RWPE2 (cell line): Measurements from ENCODE around the gene HHAT.
A peak's percentile ranks its signal among the peaks of the same experiment; 100 is the strongest.

ENCODE experiments used
- ATAC-seq: fragments of 200-7000 bp; cut with Tn5 transposase; 3 replicates; pipeline ENCODE4 v1.9.1; 2021; ENCODE audit warnings: low read depth
- DNase-seq: peaks from one replicate; pipeline ENCODE4 v3.0.0-alpha.2; 2020; ENCODE audit warnings: low spot score
- H3K27ac ChIP-seq: fragments of 450-650 bp; 2 replicates; pipeline ENCODE4 v1.5.1; 2017; ENCODE audit warnings: mild to moderate bottlenecking; ENCODE audit not compliant: poor library complexity, severe bottlenecking
- H3K27me3 ChIP-seq: fragments of 250-450 bp; sonication (Bioruptor Pico); 2 replicates; pipeline ENCODE4 v1.5.1; 2021; ENCODE audit warnings: mild to moderate bottlenecking, moderate library complexity; ENCODE audit not compliant: insufficient read depth, poor library complexity, severe bottlenecking
- H3K36me3 ChIP-seq: fragments of 250-450 bp; sonication (Bioruptor Pico); 2 replicates; pipeline ENCODE4 v1.5.1; 2020; ENCODE audit warnings: low read depth, mild to moderate bottlenecking, moderate library complexity
- H3K4me1 ChIP-seq: fragments of 250-450 bp; sonication (Bioruptor Pico); 2 replicates; pipeline ENCODE4 v1.5.1; 2021; ENCODE audit warnings: mild to moderate bottlenecking, moderate library complexity; ENCODE audit not compliant: insufficient read depth, poor library complexity, severe bottlenecking
- H3K4me3 ChIP-seq: fragments of 250-450 bp; sonication (Bioruptor Pico); 2 replicates; pipeline ENCODE4 v1.5.1; 2021; ENCODE audit warnings: mild to moderate bottlenecking, moderate library complexity; ENCODE audit not compliant: severe bottlenecking
- H3K9me3 ChIP-seq: fragments of 250-450 bp; sonication (Bioruptor Pico); 2 replicates; pipeline ENCODE4 v1.5.1; 2021; ENCODE audit warnings: mild to moderate bottlenecking, moderate library complexity; ENCODE audit not compliant: severe bottlenecking
- CTCF ChIP-seq: fragments of 450-650 bp; IDR thresholded peaks from one replicate; pipeline ENCODE4 v1.5.1; 2017; ENCODE audit warnings: mild to moderate bottlenecking, moderate library complexity; ENCODE audit not compliant: poor library complexity, severe bottlenecking

The HHAT gene

GRCh38 chr1:210332719-210333398, 4.2 kb downstream of the HHAT start:
- peaks cover 4% of the 10 kb centered on the region for H3K4me1 ChIP-seq
- peak; percentile 71 for ATAC-seq
- H3K27ac ChIP-seq, result peak overlapping the region; percentile 4
- no peak overlapping the region for H3K4me3 ChIP-seq
- no peaks in the 10 kb centered on the region for H3K36me3 ChIP-seq
- no peak for DNase-seq
- TF ChIP-seq CTCF, result no peak
- no peaks in the 10 kb centered on the region for H3K9me3 ChIP-seq
- no peaks in the 10 kb centered on the region for H3K27me3 ChIP-seq

- H3K27ac ChIP-seq, result no peak overlapping the region
- no peak for TF ChIP-seq CTCF
- no peak overlapping the region for H3K4me3 ChIP-seq
- H3K27me3 ChIP-seq, result no peaks in the 10 kb centered on the region
- no peaks in the 10 kb centered on the region for H3K9me3 ChIP-seq
- H3K36me3 ChIP-seq, result no peaks in the 10 kb centered on the region
- ATAC-seq (no peak), DNase-seq (no peak)
- peaks cover 4% of the 10 kb centered on the region for H3K4me1 ChIP-seq
Measured at GRCh38 chr1:210335001-210335400, 6.3 kb downstream of the HHAT start.

- Histone ChIP-seq H3K27ac (no peak overlapping the region), H3K36me3 (no peaks in the 10 kb centered on the region), H3K9me3 (no peaks in the 10 kb centered on the region), H3K4me3 (no peak overlapping the region), H3K4me1 (peaks cover 4% of the 10 kb centered on the region), H3K27me3 (no peaks in the 10 kb centered on the region)
- no peak for TF ChIP-seq CTCF
- ATAC-seq (no peak), DNase-seq (no peak)
Measured at GRCh38 chr1:210336362-210336761, 7.7 kb downstream of the HHAT start.

DNA sequence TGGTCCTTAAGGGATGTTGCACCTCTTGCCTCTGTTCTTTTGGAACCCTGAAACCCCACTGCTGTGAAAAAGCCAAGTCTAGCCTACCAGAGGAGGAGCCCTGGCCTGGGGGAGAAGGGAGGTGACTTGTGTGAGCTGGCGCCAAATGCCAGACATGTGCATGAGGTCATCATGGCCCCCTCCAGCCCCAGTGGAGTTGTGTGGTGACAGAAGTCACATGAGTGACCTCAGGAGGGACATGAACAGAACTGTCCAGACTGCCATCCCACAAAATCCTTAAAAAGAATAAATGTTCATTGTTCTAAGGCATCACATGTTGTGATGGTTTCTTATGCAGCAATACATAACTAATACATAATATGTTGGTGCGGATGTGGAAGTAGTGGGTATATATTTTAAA, 10.8 kb downstream of the HHAT start:
- no peak for TF ChIP-seq CTCF
- Histone ChIP-seq H3K4me3 (no peak overlapping the region), H3K4me1 (no peaks in the 10 kb centered on the region)

GRCh38 chr1:210340311-210340710, 11.6 kb downstream of the HHAT start:
- Histone ChIP-seq H3K4me3 (no peak overlapping the region), H3K9me3 (no peaks in the 10 kb centered on the region), H3K27me3 (no peaks in the 10 kb centered on the region), H3K27ac (no peak overlapping the region), H3K4me1 (no peaks in the 10 kb centered on the region), H3K36me3 (no peaks in the 10 kb centered on the region)
- TF ChIP-seq CTCF, result no peak
- ATAC-seq, result no peak
- DNase-seq, result no peak

More for the DNA sequence above, 10.8 kb downstream of the HHAT start:
- H3K9me3 ChIP-seq, result no peaks in the 10 kb centered on the region
- no peak overlapping the region for H3K27ac ChIP-seq
- no peaks in the 10 kb centered on the region for H3K27me3 ChIP-seq
- DNase-seq (no peak), ATAC-seq (no peak)
- no peaks in the 10 kb centered on the region for H3K36me3 ChIP-seq
